GM21786 (cell line): ENCODE measurements around the gene C5orf22.
A peak's percentile ranks its signal among the peaks of the same experiment; 100 is the strongest.
"Not testable (repeated sequence)": the region's sequence is repeated elsewhere in the genome, so short reads cannot be mapped to it uniquely, and the experiment has no call there.

ENCODE experiments used
- ATAC-seq: cut with Tn5 transposase; IDR thresholded peaks from one replicate; pipeline ENCODE4 v1.9.1; 2021; ENCODE audit not compliant: unreplicated experiment

C5orf22 gene

GRCh38 chr5:31553863-31554262, 21.8 kb downstream of the C5orf22 start:
- ATAC-seq, result no peak

DNA sequence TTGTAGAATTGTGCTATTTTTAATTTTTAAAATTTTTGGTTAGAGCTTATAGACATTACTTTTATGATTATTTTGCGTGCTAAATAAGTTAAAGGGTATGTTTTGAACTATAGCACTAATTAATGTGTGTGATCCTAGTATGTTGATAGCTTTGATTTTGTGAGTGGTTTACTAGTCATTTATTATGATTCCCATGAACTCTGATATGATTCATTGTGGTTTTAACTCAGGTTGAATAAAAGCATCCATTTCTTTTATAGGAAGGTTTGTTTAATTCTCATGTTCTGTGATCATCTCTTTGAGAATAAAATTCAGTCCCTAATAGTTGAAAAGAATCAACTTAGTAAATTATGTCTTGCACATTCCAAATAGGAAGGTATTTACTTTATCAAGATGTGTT, 22.5 kb downstream of the C5orf22 start:
- ATAC-seq, result no peak

DNA sequence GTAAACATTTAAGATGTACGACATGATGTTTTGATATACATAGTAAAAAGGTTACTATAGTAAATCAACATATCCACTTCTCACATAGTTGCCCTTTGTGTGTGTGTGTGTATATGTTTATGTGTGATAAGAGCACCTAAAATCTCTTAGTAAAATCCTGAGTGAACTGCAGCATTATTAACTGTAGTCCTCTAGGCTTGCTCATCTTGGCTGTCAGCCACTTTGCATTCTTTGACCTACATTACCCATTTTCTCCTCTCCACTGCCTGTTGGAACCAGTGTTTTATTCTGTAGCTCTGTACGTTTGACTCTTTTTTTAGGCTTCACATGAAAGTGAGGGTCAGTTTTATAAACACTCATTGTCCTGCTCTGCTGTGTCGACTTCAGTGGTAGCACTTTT, 24.4 kb downstream of the C5orf22 start:
- no peak for ATAC-seq

DNA sequence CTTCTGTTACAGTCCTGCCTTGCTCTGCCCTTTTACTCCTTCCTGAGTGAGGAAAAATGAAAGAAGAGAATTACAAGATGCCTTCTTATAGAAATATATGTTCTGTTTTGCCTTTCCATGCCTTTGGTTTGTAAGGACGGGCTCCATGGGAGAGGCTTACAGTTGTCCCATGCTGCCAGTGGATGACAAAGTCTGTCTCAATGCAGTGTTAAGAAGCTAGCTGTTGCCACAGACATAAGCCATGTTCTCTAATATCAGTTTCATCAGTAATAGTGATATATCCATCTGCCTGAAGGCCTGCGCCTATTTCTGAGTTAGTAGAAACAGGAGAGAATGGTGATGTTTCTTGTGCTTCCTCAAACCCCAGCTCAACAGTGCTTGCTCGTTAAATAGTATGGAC, 27.8 kb downstream of the C5orf22 start:
- no peak for ATAC-seq

- ATAC-seq, result no peak
These were observed 29.8 kb downstream of the C5orf22 start for GRCh38 chr5:31561946-31562345.

- no peak for ATAC-seq
These were observed 31.1 kb downstream of the C5orf22 start for GRCh38 chr5:31563216-31563615.

- not testable (repeated sequence) for ATAC-seq
These were observed 34.3 kb downstream of the C5orf22 start for GRCh38 chr5:31566362-31566761.

- no peak for ATAC-seq
These were observed 36.3 kb downstream of the C5orf22 start for GRCh38 chr5:31568302-31568835.

- ATAC-seq, result no peak
These were observed 37.0 kb downstream of the C5orf22 start for GRCh38 chr5:31569068-31569467.

- ATAC-seq, result peak; percentile 89
These were observed 41.5 kb downstream of the C5orf22 start for GRCh38 chr5:31573494-31574142.

DNA sequence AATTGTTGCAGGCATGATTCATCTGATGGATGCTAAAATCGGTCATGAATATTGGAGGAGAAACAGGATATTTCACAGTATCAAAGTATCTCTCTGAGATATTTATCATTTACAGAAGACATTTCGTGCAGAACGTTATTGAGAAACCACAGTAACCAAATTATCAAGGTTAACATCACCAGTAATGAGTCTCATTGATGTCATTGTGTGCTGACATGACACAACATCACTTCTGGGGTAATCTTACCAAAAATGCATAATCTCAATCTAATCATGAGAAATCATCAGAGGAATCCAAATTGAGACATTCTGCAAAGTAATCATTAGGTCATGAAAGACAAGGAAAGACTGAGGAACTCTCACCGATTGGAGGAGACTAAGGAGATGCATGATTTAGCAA, 42.7 kb downstream of the C5orf22 start:
- ATAC-seq, result no peak

DNA sequence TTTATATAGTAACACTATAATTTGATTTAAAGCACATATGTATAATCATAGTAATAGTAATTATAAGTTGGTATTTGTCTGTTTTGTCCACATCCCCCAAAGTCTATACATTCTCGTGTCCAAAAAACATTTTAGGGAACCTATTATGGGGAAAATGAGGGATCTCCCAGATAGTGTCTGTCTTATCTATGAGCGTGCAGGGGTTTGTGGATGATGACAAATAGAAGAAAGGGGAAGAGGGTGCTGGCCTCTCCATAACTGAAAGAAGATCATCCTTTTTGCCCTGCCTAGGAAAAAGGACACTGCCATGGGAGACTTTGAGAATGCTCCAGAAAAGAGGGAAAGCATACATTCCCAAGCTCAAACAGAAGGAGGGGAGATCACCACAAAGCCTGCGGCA, 45.3 kb downstream of the C5orf22 start:
- ATAC-seq, result no peak

GRCh38 chr5:31579558-31579957, 47.5 kb downstream of the C5orf22 start:
- no peak for ATAC-seq

DNA sequence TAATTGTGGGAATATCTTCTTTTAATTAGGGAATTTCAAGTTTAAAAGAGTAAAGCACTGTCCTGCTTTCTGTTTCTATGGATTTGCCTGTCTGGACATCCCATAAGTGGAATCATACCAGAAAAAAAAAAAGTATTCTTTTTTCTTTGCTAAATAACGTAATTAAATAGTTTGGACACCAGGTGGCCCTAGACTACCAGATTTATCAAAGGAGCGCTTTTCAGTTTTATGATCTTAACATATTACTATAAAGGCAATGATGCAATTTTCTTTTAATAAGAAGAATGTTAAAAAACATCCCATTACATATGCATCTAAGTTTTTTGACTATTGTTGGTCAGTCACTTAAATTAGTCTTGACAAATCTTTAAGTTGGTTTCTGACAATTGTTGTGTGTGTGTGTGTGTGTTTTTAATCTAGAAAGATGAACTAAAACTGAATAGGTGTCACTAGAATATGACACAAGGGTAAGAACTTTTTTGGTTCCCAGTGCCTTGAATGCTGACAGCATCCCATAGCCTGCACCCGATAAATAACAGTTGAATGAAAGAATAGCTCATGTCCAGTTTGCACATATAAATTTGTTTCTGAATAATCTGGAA, 49.5 kb downstream of the C5orf22 start:
- no peak for ATAC-seq

GRCh38 chr5:31583129-31583528, 51.0 kb downstream of the C5orf22 start:
- ATAC-seq, result no peak

- ATAC-seq, result no peak
These were observed 53.2 kb downstream of the C5orf22 start for GRCh38 chr5:31585166-31585894.

DNA sequence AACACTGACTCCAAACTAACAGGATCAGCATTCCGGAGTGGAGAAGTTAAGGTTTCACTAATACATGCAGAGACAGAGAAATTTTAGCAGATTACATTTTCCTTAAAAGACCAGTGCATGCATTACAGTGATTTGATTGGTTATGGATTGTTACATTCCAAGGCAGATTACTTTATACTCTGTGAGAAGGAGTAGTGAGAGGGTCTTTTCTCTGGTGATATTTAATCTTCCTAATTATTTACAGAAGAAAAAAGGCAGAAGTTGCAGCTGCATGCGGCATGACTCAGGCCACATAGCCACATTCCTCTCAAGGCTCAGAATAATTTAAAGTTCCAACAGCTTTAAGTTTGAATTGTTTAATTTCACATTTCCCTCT, 53.8 kb downstream of the C5orf22 start:
- ATAC-seq, result no peak

DNA sequence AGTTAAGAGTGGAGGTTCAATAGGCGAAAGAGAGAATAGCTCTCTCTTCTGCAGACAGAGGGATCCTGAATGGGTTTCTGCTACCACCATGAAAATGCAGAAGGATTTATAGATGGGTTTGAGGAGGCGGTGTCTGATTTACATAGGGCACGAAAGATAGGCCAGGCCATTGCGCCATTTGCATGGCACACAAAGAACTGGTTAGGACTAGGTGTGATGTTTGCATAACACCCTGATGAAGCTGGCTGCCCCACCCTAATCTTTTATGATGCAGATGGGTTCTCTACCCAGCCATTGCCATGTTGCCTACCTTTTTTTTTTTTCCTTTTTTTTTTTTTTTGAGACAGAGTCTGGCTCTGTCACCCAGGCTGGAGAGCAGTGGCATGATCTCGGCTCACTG, 55.4 kb downstream of the C5orf22 start:
- ATAC-seq, result no peak

- no peak for ATAC-seq
These were observed 61.6 kb downstream of the C5orf22 start for GRCh38 chr5:31593665-31594064.

DNA sequence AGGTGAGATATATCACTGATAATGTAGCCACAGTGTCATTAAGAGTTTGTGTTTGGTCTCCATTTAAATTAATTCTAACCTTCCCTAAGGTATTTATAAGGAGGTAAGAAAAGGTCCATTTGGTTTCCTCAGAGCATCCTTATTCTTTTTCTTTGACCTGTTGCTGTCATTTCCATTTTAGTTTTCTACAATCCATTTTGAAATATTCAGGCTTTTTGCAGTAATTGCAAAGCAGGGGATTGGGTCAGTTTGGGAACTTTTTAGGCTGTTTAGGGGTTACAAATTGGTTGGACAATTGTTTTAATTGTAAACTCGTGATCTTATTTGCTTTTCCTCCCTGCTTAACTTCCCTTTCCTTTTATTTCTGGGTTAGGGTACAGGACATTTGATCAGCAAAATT, 64.3 kb downstream of the C5orf22 start:
- no peak for ATAC-seq

DNA sequence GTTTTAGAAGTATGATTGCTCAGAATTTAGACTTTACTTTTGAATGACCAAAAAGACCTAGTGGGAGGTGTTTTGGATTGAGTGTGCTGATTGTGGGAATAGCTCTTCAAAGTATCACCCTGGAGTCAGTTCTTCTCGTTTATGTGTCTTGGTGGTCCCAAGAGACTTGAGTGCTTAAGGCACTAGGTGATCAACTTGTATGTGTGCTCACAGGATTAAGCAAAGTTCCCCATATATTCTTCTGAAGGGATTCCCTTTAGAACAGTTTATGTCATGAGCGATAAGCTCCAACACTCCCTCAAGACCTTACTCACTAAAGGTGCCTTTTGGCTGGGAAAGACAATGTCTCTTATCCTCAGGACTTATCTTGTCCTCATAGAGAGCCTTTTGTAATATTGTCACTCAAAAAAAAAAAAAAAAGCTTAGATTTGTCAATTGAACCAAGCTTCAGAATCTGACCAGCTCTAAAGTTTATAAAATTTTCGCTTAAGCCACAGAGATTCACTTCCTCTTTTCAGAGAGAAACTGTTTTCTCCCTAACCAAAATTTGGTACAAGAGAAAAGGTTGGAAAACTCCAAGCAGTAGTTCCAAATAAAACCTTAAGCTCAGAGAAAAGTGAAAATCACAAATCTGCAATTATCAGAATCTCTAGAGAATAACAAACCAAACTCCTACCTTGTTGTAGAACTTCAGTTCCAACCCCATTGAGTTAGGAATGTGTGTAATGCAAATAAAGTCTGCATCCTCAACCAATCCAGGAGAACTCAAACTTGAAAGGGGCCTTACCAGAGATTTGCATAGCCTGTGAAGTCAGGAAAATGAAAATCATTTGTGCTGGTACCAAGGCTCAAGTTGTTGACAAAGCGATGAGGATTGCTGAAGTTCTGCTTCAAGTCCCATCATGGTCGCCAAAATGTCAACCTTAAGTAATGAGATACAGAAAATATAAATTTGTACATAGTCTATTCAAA, 66.8 kb downstream of the C5orf22 start:
- no peak for ATAC-seq
